ENCODE data around the gene ARL2BP.

GRCh38 chr16:57260294-57260929, 15.4 kb downstream of the ARL2BP start:
- no peak for TF ChIP-seq POLR2A (IDR thresholded peaks at IDR 0.05; ENCODE audit: low read length)
- TF ChIP-seq GATA1 (IDR thresholded peaks at IDR 0.05; ENCODE audit: low read depth, low read length) = no peak

All from erythroblast (primary cell).